Fibroblast of the aortic adventitia (primary cell): ENCODE results near the gene F5. TPM values are rescaled to one million over a fixed set of nuclear protein-coding genes. Genes with fewer than 3 reads are reported as not detected.

Experiments
- DNase-seq: peaks from one replicate; pipeline ENCODE4 v3.0.0-alpha.2; 2010; ENCODE audit warnings: low read depth
- H3K4me3 ChIP-seq: 2 replicates; pipeline ENCODE4 v1.5.1; 2011; ENCODE audit warnings: low read depth, mild to moderate bottlenecking, control low read depth, low read length, moderate library complexity
- CTCF ChIP-seq: IDR thresholded peaks from 2 replicates; pipeline ENCODE4 v1.5.1; 2011; ENCODE audit warnings: mild to moderate bottlenecking, low read length, control low read depth, inconsistent platforms; ENCODE audit not compliant: insufficient read depth
- total RNA-seq: library from RNA; depleted of rRNA; stranded (reverse); fragments of >200 nt; gene quantifications from 2 replicates; pipeline ENCODE4 v1.2.3, GENCODE V29; 2012; ENCODE audit warnings: low replicate concordance

F5 gene
- total RNA-seq, result 0.16 TPM in 1 of 2 replicates, not detected in the other

DNA sequence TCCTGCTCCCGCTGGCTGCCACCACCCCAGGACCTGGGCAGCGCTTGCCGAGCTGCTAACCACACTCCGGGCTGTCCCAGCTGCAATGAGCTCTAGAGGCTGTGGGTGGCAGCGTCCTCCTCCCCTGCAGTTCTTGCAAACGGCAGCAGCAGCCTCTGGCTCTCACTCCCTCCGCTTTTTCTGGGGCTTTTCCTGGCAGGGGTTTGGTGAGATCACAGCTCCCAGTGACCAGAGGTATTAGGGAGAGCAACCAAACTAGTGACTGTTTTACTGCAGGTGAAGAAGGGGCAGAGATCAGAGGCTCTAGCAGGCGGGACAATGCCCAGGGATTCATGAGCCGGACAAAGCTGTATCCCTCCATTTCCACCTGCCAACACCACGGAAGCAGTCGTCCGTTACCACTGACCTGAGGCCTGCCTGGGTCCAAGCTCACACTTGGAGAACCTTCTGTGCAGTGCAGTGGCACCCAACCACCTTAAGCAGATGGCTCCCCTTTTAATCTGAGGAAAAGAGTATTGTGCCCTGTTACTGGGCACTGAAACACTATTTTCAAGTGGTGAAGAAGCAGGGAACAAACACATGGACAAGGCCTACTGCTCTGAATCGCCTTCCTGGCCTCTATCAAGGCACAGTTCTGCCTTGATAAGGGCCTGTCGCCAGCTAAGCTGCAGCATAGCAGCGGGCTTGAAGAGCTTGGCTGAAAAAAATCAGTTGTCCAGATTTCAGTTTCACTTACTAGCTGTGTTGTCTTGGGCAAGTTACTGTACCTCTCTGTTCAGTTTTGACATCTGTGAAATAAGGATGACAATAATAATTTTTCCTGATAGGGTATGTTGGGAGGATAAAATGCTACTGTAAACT is at the start of gene F5:
TSS of gene F5 (minus strand) at position 87 of the 861 bp plus-strand sequence. CDS start 95 bp downstream, outside the sequence.
- peak; percentile 48 for DNase-seq
- no peak within 1 kb of the TSS for H3K4me3 ChIP-seq
- peak; percentile 63 for TF ChIP-seq CTCF

- no peak overlapping the region for H3K4me3 ChIP-seq
- DNase-seq, result no peak
- TF ChIP-seq CTCF, result no peak
Observed at GRCh38 chr1:169634877-169635276, 48.6 kb upstream of the F5 start.

DNA sequence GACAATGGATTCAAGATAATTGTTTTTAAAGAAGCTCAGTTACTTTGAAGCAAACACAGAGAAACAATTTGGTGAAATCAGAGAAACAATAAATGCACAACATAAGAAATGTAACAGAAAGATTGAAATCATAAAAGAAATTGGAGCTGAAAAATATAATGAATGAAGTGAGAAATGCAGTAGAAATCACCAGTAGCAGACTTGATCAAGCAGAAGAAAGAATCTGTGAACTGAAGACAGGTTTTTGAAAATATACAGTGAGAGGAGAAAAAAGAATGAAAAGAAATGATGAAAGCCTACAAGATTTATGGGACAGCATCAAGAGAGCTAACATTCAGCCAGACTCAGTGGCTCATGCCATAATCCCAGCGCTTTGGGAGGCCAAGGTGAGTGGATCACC is 47.9 kb upstream of the F5 start:
- TF ChIP-seq CTCF, result no peak
- H3K4me3 ChIP-seq, result no peak overlapping the region
- no peak for DNase-seq

- H3K4me3 ChIP-seq, result no peak overlapping the region
- no peak for TF ChIP-seq CTCF
- no peak for DNase-seq
Observed at GRCh38 chr1:169631249-169631648, 45.0 kb upstream of the F5 start.

DNA sequence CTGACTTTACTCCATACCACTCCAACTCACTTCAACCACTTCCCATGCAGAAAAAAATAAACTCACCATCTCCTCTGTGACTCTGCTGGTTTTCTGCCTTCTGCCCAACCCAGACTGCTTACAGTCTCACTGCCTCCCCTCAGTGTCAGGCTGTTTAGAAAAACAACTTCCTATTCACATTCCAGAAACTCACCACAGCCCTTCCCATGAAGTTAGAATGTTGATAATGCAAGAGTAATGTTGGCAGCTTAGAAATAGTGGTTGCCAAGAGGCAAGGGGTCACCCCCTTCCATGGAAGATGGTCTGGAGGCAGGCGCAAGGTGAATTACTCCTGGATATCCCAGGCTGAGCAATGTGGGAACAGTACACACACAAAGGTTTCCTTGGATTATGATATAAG is 43.7 kb upstream of the F5 start, which contains the start of gene SELP:
TSS of gene SELP (minus strand) at position 119 of the 400 bp plus-strand sequence. CDS start at position 69, 50 bp downstream.
- DNase-seq, result peak; percentile 4
- TF ChIP-seq CTCF, result no peak
- H3K4me3 ChIP-seq, result no peak within 1 kb of the TSS

DNA sequence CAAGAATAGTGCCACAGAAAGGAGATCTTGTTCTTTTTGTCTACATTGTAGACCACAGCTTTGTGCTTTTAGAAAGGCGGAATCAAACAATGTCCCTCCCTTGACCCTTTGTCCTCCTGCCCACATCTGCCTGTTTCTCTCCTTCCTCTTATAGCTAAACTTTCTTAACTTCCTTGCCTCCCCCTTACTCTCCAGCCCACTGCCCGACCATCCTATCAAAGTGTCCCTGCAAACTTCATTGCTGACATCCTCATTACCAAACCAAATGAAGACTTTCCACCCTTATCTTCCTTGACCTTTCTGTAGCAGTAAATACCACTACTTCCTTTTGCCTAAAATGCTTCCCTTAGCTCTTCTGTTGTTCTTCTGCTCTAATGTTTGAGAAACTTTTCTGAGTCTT is 38.6 kb upstream of the F5 start:
- TF ChIP-seq CTCF, result no peak
- no peak for DNase-seq
- no peak overlapping the region for H3K4me3 ChIP-seq
